ENCODE measurements around the gene LGALS3BP.

Gene LGALS3BP

GRCh38 chr17:78999056-78999768 is 19.5 kb upstream of the LGALS3BP start:
- no peak for DNase-seq (ENCODE audit: low read depth in 2 of 2)

GRCh38 chr17:78998311-78999055 is 18.8 kb upstream of the LGALS3BP start:
- DNase-seq (ENCODE audit: low read depth in 2 of 2), result no peak

GRCh38 chr17:78997881-78998280 is 18.2 kb upstream of the LGALS3BP start:
- no peak for DNase-seq (ENCODE audit: low read depth in 2 of 2)

GRCh38 chr17:78997231-78997741 is 17.6 kb upstream of the LGALS3BP start:
- DNase-seq (ENCODE audit: low read depth in 2 of 2), result no peak

- no peak for DNase-seq (ENCODE audit: low read depth in 2 of 2)
Measured at GRCh38 chr17:78996781-78997201, 17.1 kb upstream of the LGALS3BP start.

- DNase-seq (ENCODE audit: low read depth in 2 of 2), result no peak
Measured at GRCh38 chr17:78995761-78996451, 16.2 kb upstream of the LGALS3BP start.

- DNase-seq (ENCODE audit: low read depth in 2 of 2), result no peak
Measured at GRCh38 chr17:78995022-78995760, 15.5 kb upstream of the LGALS3BP start.

GRCh38 chr17:78993981-78994671 is 14.4 kb upstream of the LGALS3BP start:
- no peak for DNase-seq (ENCODE audit: low read depth in 2 of 2)

GRCh38 chr17:78993241-78993956 is 13.7 kb upstream of the LGALS3BP start:
- peak; percentile 16 to 23 for DNase-seq (ENCODE audit: low read depth in 2 of 2)

GRCh38 chr17:78992542-78993212 is 13.0 kb upstream of the LGALS3BP start:
- DNase-seq (ENCODE audit: low read depth in 2 of 2), result no peak

GRCh38 chr17:78991906-78992532 is 12.3 kb upstream of the LGALS3BP start:
- no peak for DNase-seq (ENCODE audit: low read depth in 2 of 2)

- DNase-seq (ENCODE audit: low read depth in 2 of 2), result no peak
Measured at GRCh38 chr17:78991017-78991738, 11.5 kb upstream of the LGALS3BP start.

- no peak for DNase-seq (ENCODE audit: low read depth in 2 of 2)
Measured at GRCh38 chr17:78990349-78991016, 10.8 kb upstream of the LGALS3BP start.

GRCh38 chr17:78988152-78988551 is 8.4 kb upstream of the LGALS3BP start:
- DNase-seq (ENCODE audit: low read depth in 2 of 2), result no peak

GRCh38 chr17:78986649-78987328 is 7.1 kb upstream of the LGALS3BP start:
- no peak for DNase-seq (ENCODE audit: low read depth in 2 of 2)

GRCh38 chr17:78986048-78986648 is 6.4 kb upstream of the LGALS3BP start:
- no peak for DNase-seq (ENCODE audit: low read depth in 2 of 2)

- no peak for DNase-seq (ENCODE audit: low read depth in 2 of 2)
Measured at GRCh38 chr17:78985395-78985794, 5.7 kb upstream of the LGALS3BP start.
